ENCODE data around the gene TSEN15.
"Not testable (repeated sequence)": the region's sequence is repeated elsewhere in the genome, so short reads cannot be mapped to it uniquely, and the experiment has no call there.

The TSEN15 gene

DNA sequence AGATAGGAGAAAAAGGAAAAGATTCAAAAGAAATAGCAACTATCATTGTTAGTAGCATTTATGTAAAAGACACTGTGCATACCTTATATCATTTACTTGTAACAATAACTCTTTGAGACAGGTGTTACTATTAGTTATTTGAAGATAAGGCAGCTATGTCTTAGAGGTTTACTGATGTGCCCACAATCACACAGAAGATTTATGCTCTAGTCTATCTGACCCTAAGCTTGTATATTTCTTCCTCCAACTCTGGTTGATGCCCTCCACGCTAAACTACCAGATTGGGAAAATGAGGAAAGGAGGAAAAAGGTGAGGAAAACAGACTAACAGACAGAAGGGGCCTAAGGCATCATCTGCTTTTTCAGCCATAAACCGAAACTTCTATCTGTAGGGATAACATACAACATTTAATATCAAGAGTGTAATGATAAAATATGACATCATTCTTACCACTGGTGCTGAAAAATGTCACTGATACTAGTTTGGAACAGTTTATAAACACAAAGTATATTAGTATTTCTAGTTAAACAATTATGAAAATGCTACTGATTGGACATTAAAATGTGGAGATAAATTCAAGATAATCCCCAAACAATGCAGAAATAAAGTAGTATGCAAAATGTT is 19.1 kb upstream of the TSEN15 start:
- DNase-seq: no peak

DNA sequence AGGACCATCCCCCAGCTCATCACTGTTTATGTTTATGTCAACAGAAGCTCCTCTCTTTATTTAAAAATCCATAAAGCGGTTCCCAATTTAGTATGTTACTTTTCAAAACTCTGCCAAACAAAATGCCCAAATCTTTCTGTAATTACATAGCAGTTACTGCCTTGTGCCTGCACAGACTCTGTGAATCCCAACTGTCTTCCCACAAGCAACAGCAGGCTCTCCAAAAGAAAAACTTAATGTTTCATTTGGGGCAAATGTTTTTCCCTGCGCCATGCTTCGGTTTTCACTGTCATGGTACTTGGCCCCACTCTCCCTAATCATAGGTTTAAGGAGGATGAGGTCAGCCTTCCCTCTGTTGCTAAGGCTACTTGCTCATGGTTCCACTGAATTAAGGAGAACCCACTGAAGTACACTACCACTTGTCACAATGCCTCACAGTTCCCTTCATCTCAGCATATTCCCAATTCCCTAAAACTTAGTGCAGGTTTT is 18.6 kb upstream of the TSEN15 start:
- DNase-seq: no peak

- DNase-seq: no peak
Observed at GRCh38 chr1:184033711-184034167, 17.8 kb upstream of the TSEN15 start.

DNA sequence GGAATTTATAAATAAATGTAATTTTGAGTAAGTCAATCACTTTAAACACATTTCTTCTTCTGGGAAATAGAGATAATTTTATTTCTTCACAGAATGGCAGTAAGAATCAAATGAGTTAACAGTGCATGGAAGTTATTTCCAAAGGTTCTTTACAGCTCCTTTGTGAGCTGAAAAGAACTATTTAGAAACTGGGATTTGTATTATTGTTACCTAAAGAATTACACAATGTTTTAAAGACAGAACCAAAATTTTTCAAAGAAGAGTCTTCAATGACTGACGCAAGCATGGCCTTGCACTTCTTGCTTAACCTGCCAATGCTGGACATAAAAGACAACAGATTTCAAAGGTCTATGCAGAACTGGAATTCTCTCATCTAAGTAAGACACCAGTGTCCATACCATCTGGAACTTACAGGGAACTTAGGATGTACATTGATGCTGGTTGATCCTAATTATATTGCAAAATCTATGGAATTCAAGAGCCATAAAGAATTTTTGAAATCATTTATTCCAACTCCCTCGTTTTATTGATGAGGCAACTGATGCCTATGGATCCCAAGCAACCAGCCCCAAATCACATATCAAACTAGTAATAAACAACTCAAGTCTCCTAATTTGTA is 16.7 kb upstream of the TSEN15 start:
- no peak for DNase-seq

DNA sequence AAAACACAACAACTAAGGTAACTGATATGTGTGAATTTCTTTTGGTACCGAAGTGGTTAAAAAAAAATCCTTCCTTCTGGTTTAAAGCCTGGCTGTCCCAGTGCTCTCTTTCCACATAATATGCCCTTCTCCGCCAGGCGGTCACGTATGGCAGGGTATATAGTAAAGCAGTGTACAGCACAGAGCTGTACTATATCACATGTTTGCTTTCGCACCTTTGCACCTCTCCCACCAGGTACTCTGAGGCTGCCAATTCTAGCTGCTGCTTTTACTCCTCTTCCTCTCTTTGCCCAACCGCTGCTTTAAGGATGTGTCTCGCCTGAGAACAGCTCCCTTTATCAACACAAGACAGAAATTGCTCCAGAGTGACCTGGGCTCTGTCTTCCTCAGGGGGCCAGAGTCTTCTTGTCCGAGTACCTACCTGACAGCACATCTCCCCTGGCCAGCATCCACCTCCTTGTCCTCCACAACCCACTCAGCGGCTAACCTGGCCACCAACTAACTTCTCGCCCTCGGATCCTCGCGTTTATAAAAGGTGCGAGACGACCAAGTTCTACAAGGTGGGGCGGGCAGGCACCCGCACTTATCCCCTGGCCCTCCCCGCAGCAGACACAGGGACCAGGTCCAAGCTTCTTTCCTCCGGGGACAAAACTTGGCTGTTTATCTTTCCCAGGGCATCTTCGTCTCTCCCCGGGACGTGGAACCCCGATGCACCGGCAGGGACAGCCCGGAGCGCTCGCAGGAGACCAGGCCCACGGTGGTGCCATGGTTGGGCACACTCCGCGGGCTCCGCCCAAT is 15.6 kb upstream of the TSEN15 start:
- DNase-seq: no peak

- DNase-seq: peak; percentile 14
Observed at GRCh38 chr1:184036517-184036949, 15.0 kb upstream of the TSEN15 start.

DNA sequence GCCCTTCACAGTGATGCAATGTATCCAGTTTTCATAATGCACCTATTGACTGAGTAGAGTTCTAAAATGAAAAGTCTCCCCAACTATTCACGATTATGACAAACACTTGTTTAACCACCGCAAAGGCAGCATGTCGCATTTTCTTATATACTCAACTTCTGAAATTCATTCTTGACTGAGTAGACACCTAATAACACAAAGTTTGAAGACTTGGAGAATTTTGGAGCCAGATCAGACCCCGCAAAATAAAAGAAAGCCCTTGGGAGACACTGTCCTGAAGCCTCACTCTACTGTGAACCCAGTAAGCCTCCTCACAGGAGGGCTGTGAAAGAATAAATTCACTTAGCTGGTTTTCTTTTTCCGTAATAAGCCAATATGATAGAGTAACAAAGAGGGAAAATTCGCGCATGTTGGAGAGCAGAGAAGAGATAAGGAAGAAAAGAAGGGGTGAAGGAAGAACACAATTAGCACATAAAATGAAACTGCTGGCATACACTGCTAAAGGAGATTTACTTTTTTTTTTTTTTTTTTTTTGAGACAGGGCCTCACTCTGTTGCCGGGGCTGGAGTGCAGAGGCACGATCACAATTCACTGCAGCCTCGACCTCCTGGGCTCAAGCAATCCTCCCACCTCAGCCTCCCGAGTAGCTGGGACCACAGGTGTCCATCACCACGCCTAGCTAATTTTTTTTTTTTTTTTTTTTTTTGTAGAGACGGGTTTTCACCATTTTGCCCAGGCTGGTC is 13.5 kb upstream of the TSEN15 start:
- no peak for DNase-seq

DNA sequence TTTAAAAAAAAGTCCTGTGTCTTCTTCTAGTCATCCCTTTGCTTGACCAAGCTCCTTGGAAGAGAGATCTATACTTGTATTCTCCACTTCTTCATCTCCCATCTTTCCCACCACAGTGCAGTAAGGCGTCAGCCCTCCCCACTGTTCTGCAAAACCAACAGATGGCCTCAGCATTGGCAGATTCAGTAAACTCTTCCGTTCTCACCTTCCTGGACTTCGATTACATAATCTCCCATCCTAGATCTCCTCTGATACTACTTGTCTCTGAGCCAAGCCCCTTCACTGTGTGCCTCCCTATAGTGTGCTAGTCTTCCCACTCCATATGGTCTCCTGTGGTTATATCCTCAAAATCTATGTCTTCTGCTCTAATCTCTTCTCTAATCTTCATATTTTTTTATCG is 12.4 kb upstream of the TSEN15 start:
- DNase-seq: no peak

DNA sequence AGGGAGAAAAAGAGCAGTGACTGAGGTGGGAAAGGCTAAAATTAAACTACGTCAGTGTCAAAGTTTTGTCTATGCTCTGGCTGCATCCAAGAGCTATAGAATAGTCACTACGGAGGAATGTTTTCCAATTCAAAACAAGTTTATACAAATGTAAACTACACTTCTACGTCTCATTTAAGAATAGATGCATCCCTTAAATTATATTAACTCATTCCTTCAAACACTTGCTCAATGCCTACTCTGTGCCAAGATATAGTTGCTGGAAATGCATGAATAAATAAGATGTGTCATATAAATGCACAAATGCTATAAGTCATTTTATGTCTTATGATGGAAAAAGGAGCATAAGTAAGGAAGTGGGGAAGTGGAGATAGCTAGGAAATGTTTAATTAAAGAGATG is 9.8 kb upstream of the TSEN15 start:
- DNase-seq: no peak

GRCh38 chr1:184043315-184043714 is 8.2 kb upstream of the TSEN15 start:
- DNase-seq: not testable (repeated sequence)

DNA sequence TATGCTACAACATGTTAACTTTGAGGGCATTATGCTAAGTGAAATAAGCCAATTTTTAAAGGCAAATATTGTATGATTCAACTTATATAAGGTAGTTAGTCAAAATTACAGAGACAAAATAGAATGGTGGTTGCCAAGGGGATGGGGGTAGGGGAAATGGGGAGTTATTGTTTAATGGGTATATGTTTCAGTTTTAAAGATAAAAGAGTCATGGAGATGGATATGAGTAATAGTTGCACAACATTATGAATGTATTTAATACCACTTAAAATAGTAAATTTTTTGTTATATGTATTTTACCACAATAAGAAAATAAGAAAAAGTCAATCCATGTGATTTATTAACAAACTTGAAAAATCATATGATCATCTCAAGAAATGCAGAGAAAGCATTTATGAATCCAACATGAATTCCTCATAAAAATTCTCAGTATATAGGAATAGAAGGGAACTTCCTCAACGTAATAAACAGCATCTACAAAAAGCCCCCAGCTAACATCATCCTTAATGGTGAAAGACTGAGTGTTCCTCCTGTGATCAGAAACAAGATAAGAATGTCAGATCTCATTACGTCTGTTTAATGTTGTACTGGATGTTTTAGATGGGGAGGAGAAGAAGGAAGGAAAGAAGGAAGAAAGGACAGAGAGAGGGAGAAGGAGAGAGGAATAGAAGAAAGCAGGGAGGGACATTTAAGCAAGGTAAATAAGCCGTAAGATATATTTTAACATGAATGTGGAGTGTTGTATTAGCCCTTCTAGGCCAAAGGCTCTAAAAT is 6.7 kb upstream of the TSEN15 start:
- no peak for DNase-seq

- DNase-seq: not testable (repeated sequence)
Observed at GRCh38 chr1:184047541-184047940, 4.0 kb upstream of the TSEN15 start.

DNA sequence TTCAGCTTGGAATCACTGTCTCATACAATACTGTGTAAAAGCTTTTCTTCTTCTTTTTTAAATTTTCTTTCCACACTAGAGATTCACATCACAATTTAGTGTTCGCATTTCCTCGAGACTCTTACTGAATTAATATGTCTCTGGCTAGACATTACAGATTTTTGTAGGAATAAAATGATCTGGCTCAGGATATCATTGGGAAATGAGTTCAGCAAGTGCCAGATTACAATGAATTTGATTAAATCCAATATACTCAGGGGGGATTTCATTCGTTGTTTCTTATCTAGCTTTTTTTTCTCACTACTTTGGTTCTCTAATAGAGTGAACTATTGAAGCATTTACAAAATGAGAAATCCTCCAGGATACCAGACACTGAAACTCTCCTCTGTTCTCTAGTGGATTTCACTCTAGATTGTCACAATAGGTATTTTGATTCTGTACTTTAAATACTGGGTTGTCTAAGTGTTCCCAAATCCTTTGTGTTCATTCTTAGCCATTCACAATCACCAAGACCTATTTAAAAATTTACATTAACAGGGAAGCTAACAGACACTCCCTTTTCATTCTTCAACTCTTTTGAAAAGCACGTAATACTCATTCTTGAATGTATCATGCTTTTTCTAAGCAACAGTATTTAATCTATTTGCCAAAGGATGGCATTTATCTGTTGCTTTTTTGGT is 2.8 kb upstream of the TSEN15 start:
- no peak for DNase-seq

- DNase-seq: no peak
Observed at GRCh38 chr1:184049291-184049690, 2.2 kb upstream of the TSEN15 start.

DNA sequence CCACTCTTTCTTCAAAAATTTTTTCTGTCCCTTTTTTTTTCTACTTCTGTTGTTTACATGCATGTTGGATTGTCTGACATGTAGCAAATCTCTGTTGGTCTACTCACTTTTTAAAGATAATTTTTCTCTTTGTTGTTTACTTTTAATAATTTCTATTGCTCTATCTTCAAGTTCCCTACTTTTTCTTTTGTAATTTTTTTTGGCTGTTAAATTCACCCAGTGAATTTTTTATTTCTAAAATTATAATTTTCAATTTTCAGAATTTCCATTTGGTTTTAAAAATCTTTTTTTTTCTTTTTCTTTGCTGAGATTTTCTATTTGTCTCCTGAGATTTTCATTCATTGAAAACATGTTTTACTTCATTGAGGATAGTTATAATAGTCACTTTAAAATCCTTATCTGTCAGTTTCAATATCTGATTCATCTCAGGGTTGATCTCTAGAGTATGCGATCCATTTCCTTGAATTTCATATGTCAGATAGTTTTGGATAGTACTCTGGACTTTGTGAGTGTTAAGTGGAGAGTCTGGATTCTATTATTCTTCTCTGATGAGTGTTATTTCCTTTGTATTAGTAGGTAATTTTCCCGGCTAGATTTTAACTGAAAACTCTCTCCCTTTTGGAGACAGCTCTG is 1.6 kb upstream of the TSEN15 start:
- no peak for DNase-seq

GRCh38 chr1:184050636-184051035 is 894 bp upstream of the TSEN15 start:
- no peak for DNase-seq

- no peak for DNase-seq
Observed at GRCh38 chr1:184051138-184051484, 419 bp upstream of the TSEN15 start.

DNA sequence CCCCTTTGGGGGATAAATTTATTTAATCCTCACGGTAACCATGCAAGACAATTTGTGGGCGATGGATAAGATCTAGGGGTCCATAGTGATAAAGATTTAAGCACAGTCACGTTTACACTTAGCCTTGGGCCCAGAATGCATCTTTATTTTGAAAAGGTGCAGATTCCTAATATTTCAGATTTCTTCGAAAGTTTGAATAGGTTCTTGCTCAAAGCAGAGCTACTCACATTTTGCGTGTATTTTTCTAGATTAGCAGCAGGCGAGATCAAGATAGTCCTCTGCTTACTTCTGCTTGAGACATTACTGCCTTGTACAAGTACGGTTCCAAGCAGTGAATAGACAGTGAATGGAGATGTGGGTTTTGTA is 647 bp downstream of the TSEN15 start:
- no peak for DNase-seq

DNA sequence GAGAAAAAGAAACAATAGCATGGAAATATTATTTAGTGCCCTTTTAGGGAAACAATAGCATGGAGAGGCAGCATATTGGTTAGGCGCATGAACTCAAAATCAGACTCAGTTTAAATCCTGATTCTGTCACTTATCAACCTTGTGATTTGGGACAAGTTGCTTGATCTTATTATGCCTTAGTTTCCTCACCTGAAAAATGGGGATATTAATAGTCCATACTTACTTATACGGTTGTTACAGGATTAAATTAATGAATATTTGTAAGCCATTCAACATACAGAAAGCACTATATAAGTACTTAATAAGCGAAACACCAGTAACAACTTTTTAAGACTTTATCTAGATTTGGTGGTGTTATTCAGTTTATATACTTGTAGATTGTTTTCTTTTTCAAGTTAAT is 1.2 kb downstream of the TSEN15 start:
- DNase-seq: no peak

DNA sequence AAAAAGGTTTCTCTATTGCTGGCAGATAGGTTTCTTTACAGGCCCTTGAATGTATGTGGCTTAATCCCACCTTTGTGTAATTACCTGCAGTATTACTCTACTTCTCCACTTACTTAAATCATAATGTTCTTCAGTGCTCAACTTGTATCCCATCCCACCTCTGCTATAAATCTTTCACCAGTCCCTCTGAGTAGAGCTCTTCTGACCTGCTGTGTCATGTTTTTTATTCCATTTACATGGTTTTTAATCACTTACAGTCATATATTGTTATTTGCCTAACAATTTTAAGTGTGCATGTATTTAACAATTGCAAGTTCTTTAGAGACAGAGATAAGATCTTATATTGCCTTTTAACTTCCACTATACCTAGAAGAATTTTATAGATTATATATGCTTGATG is 2.4 kb downstream of the TSEN15 start:
- DNase-seq: no peak

DNA sequence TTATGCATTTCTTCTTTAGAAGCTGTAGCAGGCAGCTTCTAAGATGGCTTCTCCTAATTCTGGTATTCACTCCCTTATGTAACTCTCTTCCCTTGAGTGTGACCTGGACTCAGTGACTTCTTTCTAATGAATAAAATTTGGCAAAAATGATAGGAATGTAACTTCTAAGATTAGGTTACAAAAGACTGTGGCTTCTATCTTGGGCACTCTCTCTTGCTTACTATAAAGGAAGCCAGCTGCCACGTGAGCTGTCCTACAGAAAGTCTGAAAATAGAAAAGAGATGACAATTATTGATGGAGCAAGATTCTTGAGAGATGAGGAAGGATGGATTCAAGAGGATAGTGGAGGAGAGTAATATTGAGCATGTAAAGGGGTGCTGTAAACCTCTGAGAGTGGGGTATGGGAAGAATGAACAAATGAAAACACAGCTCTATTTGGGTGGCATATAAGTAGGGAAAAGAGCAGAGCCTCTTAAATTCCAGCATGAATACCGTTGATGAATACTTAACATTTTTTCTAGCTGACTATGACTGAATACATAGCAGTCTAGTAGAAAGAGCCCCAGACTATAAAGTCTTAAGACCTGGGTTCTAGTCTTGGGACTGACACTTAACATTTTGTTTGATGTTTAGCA is 5.5 kb downstream of the TSEN15 start:
- no peak for DNase-seq
